GM12878 (cell line): ENCODE results near the gene TBC1D30. TPM values are rescaled to one million over a fixed set of nuclear protein-coding genes. Genes with fewer than 3 reads are reported as not detected.

Experiments
- ATAC-seq: fragments of 200-7000 bp; cut with Tn5 transposase; 3 replicates; pipeline ENCODE4 v1.9.1; 2020; ENCODE audit warnings: mild to moderate bottlenecking, moderate library complexity
- BruUV-seq: library from RNA; stranded (reverse); fragments of 400-500 nt; replicated peaks from 2 replicates; lab custom pipeline; 2021; lab: Mats Ljungman, UMichigan
- CTCF ChIA-PET: fragments of 300-600 bp; sonication (Branson Sonifier 250); formaldehyde crosslinking; extraction: SDS; loops from one replicate; lab custom pipeline; 2021; ENCODE audit warnings: inconsistent platforms; lab: Yijun Ruan, JAX
- POLR2A ChIA-PET: fragments of 350-600 bp; formaldehyde crosslinking; extraction: SDS; loops from one replicate; lab custom pipeline; 2021; ENCODE audit warnings: inconsistent platforms; lab: Charles Lee
- RAD21 ChIA-PET: fragments of 300-600 bp; sonication (Branson Sonifier 250); formaldehyde crosslinking; loops from one replicate; lab custom pipeline; 2023; ENCODE audit warnings: antibody characterized with exemption; ENCODE audit not compliant: unreplicated experiment; lab: Charles Lee
- SMC1A ChIA-PET: fragments of 300-600 bp; sonication (Branson Sonifier 250); formaldehyde crosslinking; loops from one replicate; lab custom pipeline; 2023; ENCODE audit not compliant: unreplicated experiment, uncharacterized antibody; lab: Charles Lee
- DNase-seq: peaks from one replicate; pipeline ENCODE4 v3.0.0-alpha.2; 2011; ENCODE audit warnings: low read depth, low spot score
- FAIRE-seq: peaks from 3 replicates; lab custom pipeline; 2011; peaks lifted over from hg19 to GRCh38; lab: Jason Lieb, UNC
- H2AFZ ChIP-seq: 2 replicates; pipeline ENCODE4 v1.6.0; 2011; ENCODE audit warnings: low read depth, low read length, control low read depth; ENCODE audit not compliant: control insufficient read depth
- H3K27ac ChIP-seq: 2 replicates; pipeline ENCODE4 v1.5.1; 2011; ENCODE audit warnings: control low read depth; ENCODE audit not compliant: control insufficient read depth, insufficient read depth
- H3K27me3 ChIP-seq, 2 experiments: replicated peaks in 1 of 2; 2 replicates each; pipeline versions ENCODE4 v1.6.0 to v1.6.1; 2011; ENCODE audit warnings: low read length in 1 of 2; ENCODE audit not compliant: control insufficient read depth in 2 of 2, insufficient read depth in 2 of 2
- H3K36me3 ChIP-seq, 2 experiments: 2 replicates each; pipeline ENCODE4 v1.5.1; 2011; ENCODE audit warnings: low read length in 1 of 2; ENCODE audit not compliant: control insufficient read depth in 2 of 2, insufficient read depth in 2 of 2
- H3K4me1 ChIP-seq: 2 replicates; pipeline ENCODE4 v1.6.1; 2011; ENCODE audit warnings: mild to moderate bottlenecking, low read length, moderate library complexity, mixed read lengths; ENCODE audit not compliant: control insufficient read depth, insufficient read depth
- H3K4me2 ChIP-seq: 2 replicates; pipeline ENCODE4 v1.6.0; 2011; ENCODE audit warnings: control low read depth; ENCODE audit not compliant: control insufficient read depth, insufficient read depth
- H3K4me3 ChIP-seq: fragments of 200-600 bp; sonication (generic); 2 replicates; pipeline ENCODE4 v1.5.1; 2016
- H3K79me2 ChIP-seq: 2 replicates; pipeline ENCODE4 v1.6.0; 2011; ENCODE audit warnings: low read length; ENCODE audit not compliant: control insufficient read depth, insufficient read depth
- H3K9ac ChIP-seq: 2 replicates; pipeline ENCODE4 v1.8.0; 2011; ENCODE audit warnings: low read length, control low read depth, mixed read lengths; ENCODE audit not compliant: control insufficient read depth, insufficient read depth
- H3K9me3 ChIP-seq: replicated peaks from 3 replicates; pipeline ENCODE4 v1.5.1; 2011; ENCODE audit warnings: mild to moderate bottlenecking, low read length; ENCODE audit not compliant: control insufficient read depth, insufficient read depth
- H4K20me1 ChIP-seq: 2 replicates; pipeline ENCODE4 v1.6.0; 2011; ENCODE audit not compliant: control insufficient read depth, insufficient read depth
- BHLHE40 ChIP-seq, 2 experiments: fragments of 450-650 bp in 1 of 2; IDR thresholded peaks; 2 replicates each; pipeline ENCODE4 v1.6.1; 2011 to 2017; ENCODE audit warnings: low read depth in 2 of 2, borderline replicate concordance in 1 of 2, improper control_type of control experiment in 1 of 2, low read length in 1 of 2, mild to moderate bottlenecking in 1 of 2
- IKZF1 ChIP-seq: fragments of 450-650 bp; conservative IDR thresholded peaks from 2 replicates; pipeline ENCODE4 v1.6.1; 2017; ENCODE audit warnings: antibody characterized with exemption, mild to moderate bottlenecking
- SUZ12 ChIP-seq: fragments of 200-600 bp; sonication (generic); IDR thresholded peaks from one replicate; pipeline ENCODE4 v1.6.1; 2018; ENCODE audit warnings: antibody characterized with exemption, mild to moderate bottlenecking; ENCODE audit not compliant: unreplicated experiment
- YBX1 ChIP-seq: fragments of 450-650 bp; IDR thresholded peaks from 2 replicates; pipeline ENCODE4 v1.6.1; 2016; ENCODE audit warnings: antibody characterized with exemption
- ZBTB40 ChIP-seq: fragments of 450-650 bp; IDR thresholded peaks from 2 replicates; pipeline ENCODE4 v1.6.1; 2016; ENCODE audit warnings: mild to moderate bottlenecking, moderate library complexity, borderline replicate concordance
- WGBS: methylation state at CpG from one replicate; pipeline ENCODE4 v1.1.6; 2016; ENCODE audit warnings: low lambda C conversion rate; ENCODE audit not compliant: insufficient replicate concordance, insufficient coverage; ENCODE audit errors: missing lambda C conversion rate; 5-methylcytosine and 5-hydroxymethylcytosine counted together
- in situ Hi-C: fragments of 300-500 bp; cut with MboI; formaldehyde crosslinking; loops from 9 replicates; pipeline ENCODE4 v1.14.3; 2018; ENCODE audit warnings: mixed read lengths
- intact Hi-C: fragments of 100-400 bp; cut with micrococcal nuclease; formaldehyde crosslinking; loops from one replicate; pipeline ENCODE4 v1.14.2; 2022; ENCODE audit not compliant: unreplicated experiment
- polyA plus RNA-seq, 11 experiments: library from polyadenylated mRNA; depleted of rRNA in 4 of 11; unstranded in 6 of 11; stranded (reverse) in 5 of 11; fragments of >200 nt; fragmentation: Nextera tagmentation in 4 of 11; fragmentation: Illumina TruSeq in 1 of 11; extraction: Ambion mirVana in 4 of 11; extraction: Trizol in 1 of 11; gene quantifications; 1 replicate in 1 of 11; 2 replicates in 10 of 11; pipeline versions ENCODE4 v1.2.1 to v1.2.3, GENCODE V29; 2011 to 2016; ENCODE audit warnings: inconsistent platforms in 2 of 11, missing spikeins in 2 of 11, low read depth in 1 of 11
- total RNA-seq, 4 experiments: library from RNA; depleted of rRNA in 3 of 4; stranded (reverse); fragments of >200 nt in 3 of 4; fragmentation: Illumina TruSeq in 1 of 4; extraction: Trizol in 1 of 4; gene quantifications; 2 replicates each; pipeline versions ENCODE4 v1.2.1 to v1.2.3, GENCODE V29; 2013 to 2021

The TBC1D30 gene
- total and polyA plus RNA-seq, 10 of the 15 experiments (the other 5 are each of a cell fraction or from before 2014, with no cell fraction given) = 1.2 to 23.3 (median 11.1) TPM

GRCh38 chr12:64780531-64781279 lies 43.7 kb upstream of the TBC1D30 start:
- ChIA-PET SMC1A (no interaction called here), RAD21 (interaction anchor here (0.9 kb wide), 1 partner anchor 83 kb away, joined by 5 read pairs; no protein-coding TSS in a partner anchor), CTCF (no interaction called here), POLR2A (no interaction called here)
- ATAC-seq (peak; percentile 71), FAIRE-seq (no peak), DNase-seq (no peak)
- Histone ChIP-seq H3K4me2 (peak overlapping the region; percentile 96), H4K20me1 (no peaks in the 10 kb centered on the region), H2AFZ (peak overlapping the region; percentile 54), H3K4me1 (peaks cover 3% of the 10 kb centered on the region; the same call in 1 of the 2 replicates), H3K9ac (no peak overlapping the region; the same call in 1 of the 2 replicates), H3K4me3 (peak overlapping the region; percentile 65), H3K27me3 (peaks cover 2 to 12% of the 10 kb centered on the region in 2 experiments; a peak in 3 of 4 replicates), H3K9me3 (no peaks in the 10 kb centered on the region; the same call in 2 of the 3 replicates), H3K36me3 (no peaks in the 10 kb centered on the region), H3K27ac (no peak overlapping the region), H3K79me2 (no peaks in the 10 kb centered on the region)
- BruUV-seq = no TSS peak
- in situ Hi-C loops (no loop called here), intact Hi-C loops (loop anchor here (10.0 kb wide), 1 partner anchor 236 kb away; no protein-coding TSS in a partner anchor)
- TF ChIP-seq SUZ12 (peak; percentile 51), YBX1 (no peak), ZBTB40 (no peak), IKZF1 (peak; percentile 69), BHLHE40 (IDR thresholded peaks at IDR 0.05; ENCODE audit: borderline replicate concordance in 1 of 2, low read depth in 2 of 2, low read length in 1 of 2) (0 out of 4 replicates have a peak, but pooled peaks of 1 of the 2 experiments have one; percentile 4)
- WGBS = 4% methylated on average over 82 of the region's 103 CpGs
